Measurements from ENCODE around the gene KLHL22.

KLHL22 gene

GRCh38 chr22:20398420-20398819 is 97.2 kb downstream of the KLHL22 start:
- H2AFZ ChIP-seq (ENCODE audit: low read length): no peak overlapping the region
- H4K20me1 ChIP-seq (ENCODE audit: insufficient read depth, low read length, poor library complexity, severe bottlenecking): peaks cover 7% of the 10 kb centered on the region
- 0 out of 2 replicates have a peak, but pooled peaks cover 4% of the 10 kb centered on the region for H3F3A ChIP-seq (ENCODE audit: low read depth)
- no peaks in the 10 kb centered on the region for H3K27me3 ChIP-seq (ENCODE audit: insufficient read depth, low read length, poor library complexity, severe bottlenecking)
- H3K36me3 ChIP-seq (ENCODE audit: insufficient read depth, low read length): peaks cover 3% of the 10 kb centered on the region; the same call in 1 of the 2 replicates
- no peak overlapping the region for H3K9ac ChIP-seq (ENCODE audit: low read depth, low read length, poor library complexity, severe bottlenecking)
- H3K4me3 ChIP-seq (ENCODE audit: low read length, poor library complexity, severe bottlenecking): peak overlapping the region; percentile 23
- H3K9me2 ChIP-seq (replicated peaks; ENCODE audit: low read depth, low read length): no peaks in the 10 kb centered on the region
- peaks cover 39% of the 10 kb centered on the region for H3K4me1 ChIP-seq (ENCODE audit: insufficient read depth, low read length, poor library complexity, severe bottlenecking)
- H3K79me2 ChIP-seq (ENCODE audit: insufficient read depth, low read length): peaks cover 65% of the 10 kb centered on the region
- H3K4me2 ChIP-seq (ENCODE audit: low read depth, low read length, poor library complexity, severe bottlenecking): peak overlapping the region; percentile 52
- no peaks in the 10 kb centered on the region for H3K9me3 ChIP-seq (ENCODE audit: insufficient read depth, low read depth, low read length)
- TF ChIP-seq EZH2phosphoT487 (IDR thresholded peaks at IDR 0.05; ENCODE audit: borderline replicate concordance) (no peak), CTCF (conservative IDR thresholded peaks at IDR 0.05; ENCODE audit: low read length) (no peak)

DNA sequence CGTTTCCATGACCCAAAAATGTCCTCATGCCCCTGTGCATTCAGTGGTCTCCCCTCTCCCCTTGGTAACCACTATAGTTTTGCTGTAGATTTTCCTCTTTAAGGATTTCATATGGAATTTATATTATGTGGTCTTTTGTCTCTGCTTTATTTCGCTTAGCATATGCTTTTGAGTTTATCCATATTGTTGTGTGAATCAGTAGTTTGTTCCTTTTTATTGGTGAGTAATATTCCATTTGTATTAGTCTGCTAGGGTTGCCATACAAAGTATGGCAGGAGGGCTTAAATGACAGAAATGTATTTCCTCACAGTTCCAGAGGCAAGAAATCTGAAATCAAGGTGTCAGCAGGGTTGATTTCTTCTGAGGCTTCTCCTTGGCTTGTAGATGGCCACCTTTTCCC is 98.1 kb downstream of the KLHL22 start:
- Histone ChIP-seq H3K79me2 (ENCODE audit: insufficient read depth, low read length) (peaks cover 65% of the 10 kb centered on the region), H3K4me3 (ENCODE audit: low read length, poor library complexity, severe bottlenecking) (no peak overlapping the region)
- TF ChIP-seq EZH2phosphoT487 (IDR thresholded peaks at IDR 0.05; ENCODE audit: borderline replicate concordance): no peak
- TF ChIP-seq CTCF (conservative IDR thresholded peaks at IDR 0.05; ENCODE audit: low read length): no peak

DNA sequence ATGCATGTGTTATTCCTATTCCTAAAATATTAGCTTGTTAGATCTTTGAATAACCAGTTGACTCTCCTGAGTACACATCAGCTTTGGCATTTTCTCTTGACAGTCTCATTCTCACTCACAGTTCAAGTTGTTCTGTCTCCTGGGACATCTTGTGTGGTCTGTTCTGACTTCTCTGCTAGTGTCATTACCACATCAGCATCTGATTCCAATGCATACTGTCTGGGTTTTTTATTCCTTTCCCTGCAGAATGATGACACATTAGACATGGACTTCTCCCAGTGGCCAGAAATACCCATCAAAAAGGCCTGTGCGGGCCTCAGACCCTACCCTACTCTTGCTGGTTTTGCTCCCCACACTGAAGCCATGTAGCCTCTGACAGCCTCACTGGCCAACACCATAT is 99.0 kb downstream of the KLHL22 start:
- no peaks in the 10 kb centered on the region for H3K9me2 ChIP-seq (replicated peaks; ENCODE audit: low read depth, low read length)
- H4K20me1 ChIP-seq (ENCODE audit: insufficient read depth, low read length, poor library complexity, severe bottlenecking): peaks cover 7% of the 10 kb centered on the region
- no peak overlapping the region for H2AFZ ChIP-seq (ENCODE audit: low read length)
- no peaks in the 10 kb centered on the region for H3K27me3 ChIP-seq (ENCODE audit: insufficient read depth, low read length, poor library complexity, severe bottlenecking)
- peak overlapping the region; percentile 97 for H3K4me3 ChIP-seq (ENCODE audit: low read length, poor library complexity, severe bottlenecking)
- H3K36me3 ChIP-seq (ENCODE audit: insufficient read depth, low read length): peaks cover 3% of the 10 kb centered on the region; the same call in 1 of the 2 replicates
- H3K4me2 ChIP-seq (ENCODE audit: low read depth, low read length, poor library complexity, severe bottlenecking): peak overlapping the region; percentile 80
- H3K4me1 ChIP-seq (ENCODE audit: insufficient read depth, low read length, poor library complexity, severe bottlenecking): peaks cover 34% of the 10 kb centered on the region
- H3F3A ChIP-seq (ENCODE audit: low read depth): 0 out of 2 replicates have a peak, but pooled peaks cover 4% of the 10 kb centered on the region
- peaks cover 65% of the 10 kb centered on the region for H3K79me2 ChIP-seq (ENCODE audit: insufficient read depth, low read length)
- no peak for TF ChIP-seq CTCF (conservative IDR thresholded peaks at IDR 0.05; ENCODE audit: low read length)
- TF ChIP-seq EZH2phosphoT487 (IDR thresholded peaks at IDR 0.05; ENCODE audit: borderline replicate concordance): no peak
- H3K9me3 ChIP-seq (ENCODE audit: insufficient read depth, low read depth, low read length): no peaks in the 10 kb centered on the region
- peak overlapping the region; percentile 90 for H3K9ac ChIP-seq (ENCODE audit: low read depth, low read length, poor library complexity, severe bottlenecking)

More for the DNA sequence above, 98.1 kb downstream of the KLHL22 start:
- Histone ChIP-seq H3K4me2 (ENCODE audit: low read depth, low read length, poor library complexity, severe bottlenecking) (peak overlapping the region; percentile 80), H3K4me1 (ENCODE audit: insufficient read depth, low read length, poor library complexity, severe bottlenecking) (peaks cover 34% of the 10 kb centered on the region), H3F3A (ENCODE audit: low read depth) (0 out of 2 replicates have a peak, but pooled peaks cover 4% of the 10 kb centered on the region), H3K36me3 (ENCODE audit: insufficient read depth, low read length) (peaks cover 3% of the 10 kb centered on the region; the same call in 1 of the 2 replicates), H2AFZ (ENCODE audit: low read length) (no peak overlapping the region), H4K20me1 (ENCODE audit: insufficient read depth, low read length, poor library complexity, severe bottlenecking) (peaks cover 7% of the 10 kb centered on the region), H3K9me2 (replicated peaks; ENCODE audit: low read depth, low read length) (no peaks in the 10 kb centered on the region), H3K9me3 (ENCODE audit: insufficient read depth, low read depth, low read length) (no peaks in the 10 kb centered on the region), H3K9ac (ENCODE audit: low read depth, low read length, poor library complexity, severe bottlenecking) (no peak overlapping the region), H3K27me3 (ENCODE audit: insufficient read depth, low read length, poor library complexity, severe bottlenecking) (no peaks in the 10 kb centered on the region)

Data from Loucy (cell line).